GM19438 (cell line): ENCODE data around the gene TJP2.
A peak's percentile ranks its signal among the peaks of the same experiment; 100 is the strongest.

ENCODE experiments used
- ATAC-seq: cut with Tn5 transposase; IDR thresholded peaks from one replicate; pipeline ENCODE4 v1.9.1; 2021; ENCODE audit warnings: low read depth; ENCODE audit not compliant: unreplicated experiment

The TJP2 gene

GRCh38 chr9:69173891-69174615 is at the start of gene TJP2:
TJP2 (plus strand) TSS chr9:69174277; CDS start chr9:69174373, 96 bp downstream.
- peak; percentile 49 for ATAC-seq

- ATAC-seq, result no peak
These were observed 43.3 kb upstream of the TJP2 start for GRCh38 chr9:69130456-69131441.

- ATAC-seq, result no peak
These were observed 42.4 kb upstream of the TJP2 start for GRCh38 chr9:69131682-69132081.

- ATAC-seq, result no peak
These were observed 41.7 kb upstream of the TJP2 start for GRCh38 chr9:69132361-69132760.

- ATAC-seq, result no peak
These were observed 39.7 kb upstream of the TJP2 start for GRCh38 chr9:69134412-69134811.

- no peak for ATAC-seq
These were observed 37.9 kb upstream of the TJP2 start for GRCh38 chr9:69136185-69136584.

GRCh38 chr9:69136779-69137178 is 37.3 kb upstream of the TJP2 start:
- ATAC-seq, result no peak

- ATAC-seq, result no peak
These were observed 36.8 kb upstream of the TJP2 start for GRCh38 chr9:69137311-69137710.

- no peak for ATAC-seq
These were observed 34.5 kb upstream of the TJP2 start for GRCh38 chr9:69139596-69139995.

- ATAC-seq, result no peak
These were observed 33.8 kb upstream of the TJP2 start for GRCh38 chr9:69140123-69140735.

GRCh38 chr9:69141851-69142250 is 32.2 kb upstream of the TJP2 start:
- ATAC-seq, result no peak

GRCh38 chr9:69143291-69143690 is 30.8 kb upstream of the TJP2 start:
- ATAC-seq, result no peak

GRCh38 chr9:69145144-69145715 is 28.8 kb upstream of the TJP2 start:
- no peak for ATAC-seq

- no peak for ATAC-seq
These were observed 26.8 kb upstream of the TJP2 start for GRCh38 chr9:69147041-69147834.

- no peak for ATAC-seq
These were observed 24.7 kb upstream of the TJP2 start for GRCh38 chr9:69149321-69149807.

- no peak for ATAC-seq
These were observed 22.6 kb upstream of the TJP2 start for GRCh38 chr9:69151506-69151905.

- ATAC-seq, result no peak
These were observed 20.2 kb upstream of the TJP2 start for GRCh38 chr9:69153707-69154521.

- peak; percentile 99 for ATAC-seq
These were observed 18.6 kb upstream of the TJP2 start for GRCh38 chr9:69155341-69156030.
